ENCODE data around the gene SMIM11. TPM values are rescaled to one million over a fixed set of nuclear protein-coding genes. Genes with fewer than 3 reads are reported as not detected.
"Not testable (repeated sequence)": the region's sequence is repeated elsewhere in the genome, so short reads cannot be mapped to it uniquely, and the experiment has no call there.

The SMIM11 gene
- 15.5 and 18.3 TPM in 2 replicates for total RNA-seq (2014; rRNA removed; shearing (Covaris generic))
- 6.8 and 8.8 TPM in 2 replicates for polyA plus RNA-seq (2016; fragmentation: Nextera tagmentation; extraction: Ambion mirVana)

GRCh38 chr21:34374940-34375618 lies at the start of gene SMIM11:
SMIM11 (plus strand) TSS chr21:34375507; CDS start chr21:34379505, 3,998 bp downstream.
- H3K9me2 ChIP-seq (ENCODE audit: insufficient read depth); H3K27me3 ChIP-seq (replicated peaks; ENCODE audit: insufficient read depth); H3K9ac ChIP-seq; H3K4me3 ChIP-seq; H2AFZ ChIP-seq; DNase-seq; H3K4me2 ChIP-seq (ENCODE audit: unreplicated experiment); H4K20me1 ChIP-seq (ENCODE audit: insufficient read depth); H3K9me3 ChIP-seq (ENCODE audit: low read depth); H3K4me1 ChIP-seq (ENCODE audit: insufficient read depth); in situ Hi-C loops (cut with MboI); H3K27ac ChIP-seq; H3F3A ChIP-seq (ENCODE audit: insufficient read depth); H3K79me2 ChIP-seq (ENCODE audit: insufficient read depth); H3K36me3 ChIP-seq (ENCODE audit: low read depth): not testable (repeated sequence)
- no CpG with 5 or more reads among the region's 49 CpGs for WGBS, 2 experiments (ENCODE audit: low coverage in 1 of 2, low lambda C conversion rate in 2 of 2, missing lambda C conversion rate in 2 of 2)

GRCh38 chr21:34330055-34330454 lies 45.3 kb upstream of the SMIM11 start:
- in situ Hi-C loops (cut with MboI), result no loop called here
- TF ChIP-seq EZH2 (IDR thresholded peaks at IDR 0.05; ENCODE audit: insufficient read depth, poor library complexity, severe bottlenecking) (no peak), EZH2phosphoT487 (IDR thresholded peaks at IDR 0.05; ENCODE audit: insufficient read depth, low read depth) (no peak)
- no peaks in the 10 kb centered on the region for H3K79me2 ChIP-seq (ENCODE audit: insufficient read depth)
- H3K9ac ChIP-seq, result no peak overlapping the region
- no peaks in the 10 kb centered on the region for H3K27me3 ChIP-seq (replicated peaks; ENCODE audit: insufficient read depth)
- no peak for DNase-seq
- WGBS, 2 experiments (ENCODE audit: low coverage in 1 of 2, low lambda C conversion rate in 2 of 2, missing lambda C conversion rate in 2 of 2), result 73 to 74% methylated on average over 8 of the region's 8 CpGs
- peaks cover 5% of the 10 kb centered on the region; the same call in 1 of the 2 replicates for H3F3A ChIP-seq (ENCODE audit: insufficient read depth)
- H3K9me2 ChIP-seq (ENCODE audit: insufficient read depth), result no peaks in the 10 kb centered on the region
- no peak overlapping the region for H3K4me3 ChIP-seq
- no peaks in the 10 kb centered on the region for H3K9me3 ChIP-seq (ENCODE audit: low read depth)
- H3K27ac ChIP-seq, result no peak overlapping the region
- no peaks in the 10 kb centered on the region for H3K4me1 ChIP-seq (ENCODE audit: insufficient read depth)
- no peaks in the 10 kb centered on the region for H3K36me3 ChIP-seq (ENCODE audit: low read depth)
- no peak overlapping the region for H3K4me2 ChIP-seq (ENCODE audit: unreplicated experiment)
- H2AFZ ChIP-seq, result no peak overlapping the region
- H4K20me1 ChIP-seq (ENCODE audit: insufficient read depth), result no peaks in the 10 kb centered on the region

- H3K79me2 ChIP-seq (ENCODE audit: insufficient read depth), result no peaks in the 10 kb centered on the region
- no peak overlapping the region for H3K4me3 ChIP-seq
- H3K27me3 ChIP-seq (replicated peaks; ENCODE audit: insufficient read depth), result no peaks in the 10 kb centered on the region
- H3K4me2 ChIP-seq (ENCODE audit: unreplicated experiment), result no peak overlapping the region
- no peaks in the 10 kb centered on the region for H3K36me3 ChIP-seq (ENCODE audit: low read depth)
- no peak overlapping the region for H3K27ac ChIP-seq
- no peaks in the 10 kb centered on the region for H3K9me3 ChIP-seq (ENCODE audit: low read depth)
- no peaks in the 10 kb centered on the region for H3K9me2 ChIP-seq (ENCODE audit: insufficient read depth)
- H3K4me1 ChIP-seq (ENCODE audit: insufficient read depth), result no peaks in the 10 kb centered on the region
- H3K9ac ChIP-seq, result no peak overlapping the region
- DNase-seq, result no peak
- peaks cover 10% of the 10 kb centered on the region; the same call in 1 of the 2 replicates for H3F3A ChIP-seq (ENCODE audit: insufficient read depth)
- TF ChIP-seq EZH2 (IDR thresholded peaks at IDR 0.05; ENCODE audit: insufficient read depth, poor library complexity, severe bottlenecking), result no peak
- TF ChIP-seq EZH2phosphoT487 (IDR thresholded peaks at IDR 0.05; ENCODE audit: insufficient read depth, low read depth), result no peak
- no peak overlapping the region for H2AFZ ChIP-seq
- 78 to 80% methylated on average over 5 of the region's 5 CpGs for WGBS, 2 experiments (ENCODE audit: low coverage in 1 of 2, low lambda C conversion rate in 2 of 2, missing lambda C conversion rate in 2 of 2)
- H4K20me1 ChIP-seq (ENCODE audit: insufficient read depth), result no peaks in the 10 kb centered on the region
- in situ Hi-C loops (cut with MboI), result no loop called here
Measured at GRCh38 chr21:34331726-34332125, 43.6 kb upstream of the SMIM11 start.

GRCh38 chr21:34332347-34332746 lies 43.0 kb upstream of the SMIM11 start:
- TF ChIP-seq EZH2 (IDR thresholded peaks at IDR 0.05; ENCODE audit: insufficient read depth, poor library complexity, severe bottlenecking) (no peak), EZH2phosphoT487 (IDR thresholded peaks at IDR 0.05; ENCODE audit: insufficient read depth, low read depth) (no peak)
- no peak overlapping the region for H3K27ac ChIP-seq
- no peak overlapping the region for H3K4me3 ChIP-seq
- in situ Hi-C loops (cut with MboI), result no loop called here
- H3K36me3 ChIP-seq (ENCODE audit: low read depth), result no peaks in the 10 kb centered on the region
- no peak overlapping the region for H2AFZ ChIP-seq
- H3K9ac ChIP-seq, result no peak overlapping the region
- no peaks in the 10 kb centered on the region for H4K20me1 ChIP-seq (ENCODE audit: insufficient read depth)
- DNase-seq, result no peak
- H3K4me2 ChIP-seq (ENCODE audit: unreplicated experiment), result no peak overlapping the region
- no peaks in the 10 kb centered on the region for H3K79me2 ChIP-seq (ENCODE audit: insufficient read depth)
- WGBS, 2 experiments (ENCODE audit: low coverage in 1 of 2, low lambda C conversion rate in 2 of 2, missing lambda C conversion rate in 2 of 2), result 88 to 89% methylated on average over 6 of the region's 6 CpGs
- no peaks in the 10 kb centered on the region for H3K4me1 ChIP-seq (ENCODE audit: insufficient read depth)
- peaks cover 10% of the 10 kb centered on the region; the same call in 1 of the 2 replicates for H3F3A ChIP-seq (ENCODE audit: insufficient read depth)
- no peaks in the 10 kb centered on the region for H3K9me3 ChIP-seq (ENCODE audit: low read depth)
- no peaks in the 10 kb centered on the region for H3K27me3 ChIP-seq (replicated peaks; ENCODE audit: insufficient read depth)
- no peaks in the 10 kb centered on the region for H3K9me2 ChIP-seq (ENCODE audit: insufficient read depth)

Data from GM23248 (cell line).